ENCODE results near the gene SLC66A2. TPM values are rescaled to one million over a fixed set of nuclear protein-coding genes. Genes with fewer than 3 reads are reported as not detected.

The SLC66A2 gene
- total and polyA plus RNA-seq, 2 of the 13 experiments (the other 11 are each of a cell fraction or from before 2014, with no cell fraction given) = 33.5 to 41.9 TPM

DNA sequence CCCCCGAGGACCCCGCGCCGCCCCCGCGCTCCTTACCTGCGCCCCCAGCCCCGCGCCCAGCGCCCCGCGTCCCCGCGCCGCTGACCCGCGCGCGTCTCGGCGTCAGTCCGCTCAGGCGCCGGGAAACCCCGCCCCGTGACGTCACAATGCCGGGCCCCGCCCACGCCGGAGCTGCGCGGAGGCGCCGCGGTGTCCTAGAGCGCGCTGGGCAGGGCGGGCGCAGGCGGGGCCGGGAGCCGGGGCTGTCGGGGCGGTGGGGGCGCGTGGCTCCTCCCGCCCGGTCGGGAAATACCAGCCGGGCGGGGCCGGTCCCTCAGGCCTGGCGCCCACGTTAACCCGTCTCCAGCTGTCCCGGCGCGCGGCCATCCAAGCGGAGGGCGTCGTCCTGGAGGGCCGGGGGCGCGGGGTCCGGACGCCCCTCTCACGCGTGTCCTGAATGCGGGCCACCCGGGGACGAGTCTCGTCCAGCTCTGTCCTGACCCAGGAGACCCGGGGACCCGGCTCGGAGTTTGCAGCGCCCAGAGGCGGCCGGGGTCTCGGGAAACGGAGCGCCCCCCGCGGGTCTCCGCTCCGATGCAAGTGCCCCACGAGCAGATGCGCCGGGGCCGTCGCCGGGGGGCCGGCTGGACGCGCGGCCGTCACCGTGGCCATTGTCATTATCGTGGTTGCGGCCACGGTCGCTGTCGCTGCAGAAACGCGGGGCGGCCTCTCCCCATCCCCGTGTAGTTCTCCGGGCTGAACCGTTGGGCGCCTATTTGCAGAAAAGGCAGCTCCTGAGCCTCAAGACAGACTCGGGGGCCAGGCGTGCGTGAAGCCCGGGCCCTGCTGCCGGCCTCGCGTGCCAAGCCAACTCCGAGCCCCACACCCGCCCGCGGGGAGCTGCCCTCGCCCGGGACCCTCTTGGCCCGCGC, at the start of gene SLC66A2 (continued):
- TF ChIP-seq, protein P1, sequence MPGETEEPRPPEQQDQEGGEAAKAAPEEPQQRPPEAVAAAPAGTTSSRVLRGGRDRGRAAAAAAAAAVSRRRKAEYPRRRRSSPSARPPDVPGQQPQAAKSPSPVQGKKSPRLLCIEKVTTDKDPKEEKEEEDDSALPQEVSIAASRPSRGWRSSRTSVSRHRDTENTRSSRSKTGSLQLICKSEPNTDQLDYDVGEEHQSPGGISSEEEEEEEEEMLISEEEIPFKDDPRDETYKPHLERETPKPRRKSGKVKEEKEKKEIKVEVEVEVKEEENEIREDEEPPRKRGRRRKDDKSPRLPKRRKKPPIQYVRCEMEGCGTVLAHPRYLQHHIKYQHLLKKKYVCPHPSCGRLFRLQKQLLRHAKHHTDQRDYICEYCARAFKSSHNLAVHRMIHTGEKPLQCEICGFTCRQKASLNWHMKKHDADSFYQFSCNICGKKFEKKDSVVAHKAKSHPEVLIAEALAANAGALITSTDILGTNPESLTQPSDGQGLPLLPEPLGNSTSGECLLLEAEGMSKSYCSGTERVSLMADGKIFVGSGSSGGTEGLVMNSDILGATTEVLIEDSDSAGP (CRISPR knock-in tag; IDR thresholded peaks at IDR 0.05; ENCODE audit: borderline replicate concordance) = peak; percentile 71; the same call in 1 of the 2 replicates
- TF ChIP-seq SRY (CRISPR knock-in tag; IDR thresholded peaks at IDR 0.05) (0 out of 2 replicates have a peak, but pooled peaks have one; percentile 7), KLF12 (CRISPR knock-in tag; IDR thresholded peaks at IDR 0.05; ENCODE audit: borderline replicate concordance) (0 out of 2 replicates have a peak, but pooled peaks have one; percentile 27), EHMT2 (IDR thresholded peaks at IDR 0.05; ENCODE audit: borderline replicate concordance, low read depth, low read length) (no peak), ZNF790 (CRISPR knock-in tag; IDR thresholded peaks at IDR 0.05; ENCODE audit: borderline replicate concordance) (peak; percentile 58; the same call in 1 of the 2 replicates), RAD21 (CRISPR knock-in tag; IDR thresholded peaks at IDR 0.05) (0 out of 2 replicates have a peak, but pooled peaks have one; percentile 9), SMARCE1 (IDR thresholded peaks at IDR 0.05; ENCODE audit: borderline replicate concordance) (no peak), HDAC2 (CRISPR knock-in tag; IDR thresholded peaks at IDR 0.05) (peak; percentile 30; the same call in 1 of the 2 replicates), HBP1 (CRISPR knock-in tag; IDR thresholded peaks at IDR 0.05; ENCODE audit: low read depth) (0 out of 2 replicates have a peak, but pooled peaks have one; percentile 62), ZBTB10 (CRISPR knock-in tag; IDR thresholded peaks at IDR 0.05; ENCODE audit: borderline replicate concordance) (0 out of 2 replicates have a peak, but pooled peaks have one; percentile 38), ZBTB38 (CRISPR knock-in tag; IDR thresholded peaks at IDR 0.05) (peak; percentile 57; the same call in 1 of the 2 replicates)
- TF ChIP-seq, protein P2, sequence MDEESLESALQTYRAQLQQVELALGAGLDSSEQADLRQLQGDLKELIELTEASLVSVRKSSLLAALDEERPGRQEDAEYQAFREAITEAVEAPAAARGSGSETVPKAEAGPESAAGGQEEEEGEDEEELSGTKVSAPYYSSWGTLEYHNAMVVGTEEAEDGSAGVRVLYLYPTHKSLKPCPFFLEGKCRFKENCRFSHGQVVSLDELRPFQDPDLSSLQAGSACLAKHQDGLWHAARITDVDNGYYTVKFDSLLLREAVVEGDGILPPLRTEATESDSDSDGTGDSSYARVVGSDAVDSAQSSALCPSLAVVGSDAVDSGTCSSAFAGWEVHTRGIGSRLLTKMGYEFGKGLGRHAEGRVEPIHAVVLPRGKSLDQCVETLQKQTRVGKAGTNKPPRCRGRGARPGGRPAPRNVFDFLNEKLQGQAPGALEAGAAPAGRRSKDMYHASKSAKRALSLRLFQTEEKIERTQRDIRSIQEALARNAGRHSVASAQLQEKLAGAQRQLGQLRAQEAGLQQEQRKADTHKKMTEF (CRISPR knock-in tag; IDR thresholded peaks at IDR 0.05) = peak; percentile 63
- TF ChIP-seq, protein P3, sequence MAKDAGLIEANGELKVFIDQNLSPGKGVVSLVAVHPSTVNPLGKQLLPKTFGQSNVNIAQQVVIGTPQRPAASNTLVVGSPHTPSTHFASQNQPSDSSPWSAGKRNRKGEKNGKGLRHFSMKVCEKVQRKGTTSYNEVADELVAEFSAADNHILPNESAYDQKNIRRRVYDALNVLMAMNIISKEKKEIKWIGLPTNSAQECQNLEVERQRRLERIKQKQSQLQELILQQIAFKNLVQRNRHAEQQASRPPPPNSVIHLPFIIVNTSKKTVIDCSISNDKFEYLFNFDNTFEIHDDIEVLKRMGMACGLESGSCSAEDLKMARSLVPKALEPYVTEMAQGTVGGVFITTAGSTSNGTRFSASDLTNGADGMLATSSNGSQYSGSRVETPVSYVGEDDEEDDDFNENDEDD (CRISPR knock-in tag; IDR thresholded peaks at IDR 0.05; ENCODE audit: borderline replicate concordance) = peak; percentile 10; the same call in 1 of the 2 replicates
- TF ChIP-seq, protein P4, sequence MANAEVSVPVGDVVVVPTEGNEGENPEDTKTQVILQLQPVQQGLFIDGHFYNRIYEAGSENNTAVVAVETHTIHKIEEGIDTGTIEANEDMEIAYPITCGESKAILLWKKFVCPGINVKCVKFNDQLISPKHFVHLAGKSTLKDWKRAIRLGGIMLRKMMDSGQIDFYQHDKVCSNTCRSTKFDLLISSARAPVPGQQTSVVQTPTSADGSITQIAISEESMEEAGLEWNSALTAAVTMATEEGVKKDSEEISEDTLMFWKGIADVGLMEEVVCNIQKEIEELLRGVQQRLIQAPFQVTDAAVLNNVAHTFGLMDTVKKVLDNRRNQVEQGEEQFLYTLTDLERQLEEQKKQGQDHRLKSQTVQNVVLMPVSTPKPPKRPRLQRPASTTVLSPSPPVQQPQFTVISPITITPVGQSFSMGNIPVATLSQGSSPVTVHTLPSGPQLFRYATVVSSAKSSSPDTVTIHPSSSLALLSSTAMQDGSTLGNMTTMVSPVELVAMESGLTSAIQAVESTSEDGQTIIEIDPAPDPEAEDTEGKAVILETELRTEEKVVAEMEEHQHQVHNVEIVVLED (CRISPR knock-in tag; IDR thresholded peaks at IDR 0.05; ENCODE audit: borderline replicate concordance) = peak; percentile 79
